Measurements from ENCODE around the gene MGST3.
"Not testable (repeated sequence)": the region's sequence is repeated elsewhere in the genome, so short reads cannot be mapped to it uniquely, and the experiment has no call there.

The MGST3 gene

GRCh38 chr1:165629848-165630628 is 996 bp upstream of the MGST3 start:
- no peak for DNase-seq

DNA sequence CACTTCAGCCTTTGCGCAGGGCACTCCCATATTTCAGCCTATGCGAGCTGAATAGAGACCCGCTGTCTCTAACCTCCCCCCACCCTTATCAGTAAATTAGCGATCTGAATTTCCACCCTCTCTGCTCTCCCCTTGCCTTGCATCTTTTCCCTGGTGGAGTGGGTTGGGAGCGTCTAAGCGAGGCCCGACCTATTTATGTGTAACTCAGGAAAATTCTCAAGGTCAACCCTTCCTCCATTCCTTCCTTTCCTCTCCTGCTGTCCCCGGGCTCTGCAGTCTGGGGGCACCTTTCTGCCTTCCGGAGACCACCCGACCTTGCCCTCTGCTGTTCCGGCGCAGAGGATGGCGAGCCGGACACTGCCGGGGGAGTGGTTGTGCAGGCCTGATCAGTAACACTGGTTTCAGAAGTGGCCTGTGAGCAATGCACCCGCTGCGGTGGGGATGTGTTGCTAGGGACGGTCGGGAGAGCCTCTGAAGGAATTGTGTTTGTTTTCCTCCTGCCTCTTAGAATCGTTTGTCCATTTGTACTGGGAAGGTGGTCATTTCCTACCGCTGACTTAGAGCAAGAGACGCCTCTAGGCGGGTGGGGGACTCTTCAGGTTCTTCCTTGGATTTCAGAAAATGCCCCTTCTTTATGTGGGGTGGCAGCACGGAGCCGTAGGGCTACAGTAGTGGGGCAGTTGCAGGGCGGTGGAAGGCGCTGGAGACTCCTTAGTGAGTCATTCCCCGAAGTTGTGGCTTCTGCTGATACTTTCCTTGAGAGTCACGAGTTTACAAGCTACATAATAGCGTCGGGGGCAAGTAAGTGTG is 513 bp downstream of the MGST3 start:
- DNase-seq: no peak

DNA sequence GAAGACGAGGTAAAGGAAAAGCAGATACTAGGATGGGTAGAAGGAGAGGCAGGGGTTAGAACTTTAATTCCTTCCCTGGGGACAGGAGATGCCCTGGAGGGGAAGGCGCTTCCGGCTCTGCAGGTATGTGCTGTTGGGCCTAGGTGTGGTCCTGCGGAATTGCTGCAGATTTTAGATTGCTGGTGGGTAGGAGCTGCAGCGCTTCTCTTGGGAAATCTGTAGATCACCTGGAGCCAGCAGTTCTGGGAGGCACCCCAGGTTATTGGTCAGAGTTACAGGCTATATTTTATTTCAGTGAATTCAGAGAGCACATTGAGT is 1.1 kb downstream of the MGST3 start:
- no peak for DNase-seq

GRCh38 chr1:165632491-165632890 is 1.5 kb downstream of the MGST3 start:
- DNase-seq: no peak

GRCh38 chr1:165633614-165634013 is 2.6 kb downstream of the MGST3 start:
- DNase-seq: no peak

DNA sequence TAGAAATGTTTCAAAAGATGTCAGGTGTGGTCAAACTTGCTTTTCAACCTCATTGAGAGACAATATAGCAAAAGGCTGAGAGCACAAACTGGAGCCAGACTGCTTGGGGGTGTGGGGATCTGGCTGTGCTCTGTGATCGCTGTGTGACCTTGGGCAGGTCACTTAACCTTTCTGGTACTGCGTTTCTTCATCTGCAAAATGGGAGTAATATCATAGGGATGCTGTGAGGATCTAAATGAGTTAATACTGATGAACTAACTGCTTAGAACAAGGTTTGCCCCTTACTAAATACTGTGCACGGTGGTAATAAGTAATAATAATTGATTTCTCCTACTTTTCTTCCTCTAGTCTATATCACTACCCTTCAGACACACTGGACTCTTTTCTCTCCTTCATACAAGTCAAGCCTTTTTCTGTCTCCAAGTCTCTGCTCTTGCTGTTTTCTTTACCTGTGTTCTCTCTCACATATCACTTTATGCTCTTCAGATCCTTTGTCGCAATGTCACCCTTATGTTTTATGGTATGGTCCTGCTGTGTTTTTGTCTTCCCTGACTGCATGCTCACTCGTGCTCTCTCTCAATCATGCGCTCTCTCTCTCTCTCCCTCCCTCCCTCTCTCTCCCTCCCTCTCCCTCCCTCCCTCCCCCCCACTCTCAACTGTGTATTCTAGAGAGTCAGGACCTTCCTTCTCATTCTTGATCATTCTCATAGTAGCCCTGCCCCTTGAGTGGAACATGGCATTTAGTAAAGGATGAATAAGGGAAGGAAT is 3.3 kb downstream of the MGST3 start:
- no peak for DNase-seq

DNA sequence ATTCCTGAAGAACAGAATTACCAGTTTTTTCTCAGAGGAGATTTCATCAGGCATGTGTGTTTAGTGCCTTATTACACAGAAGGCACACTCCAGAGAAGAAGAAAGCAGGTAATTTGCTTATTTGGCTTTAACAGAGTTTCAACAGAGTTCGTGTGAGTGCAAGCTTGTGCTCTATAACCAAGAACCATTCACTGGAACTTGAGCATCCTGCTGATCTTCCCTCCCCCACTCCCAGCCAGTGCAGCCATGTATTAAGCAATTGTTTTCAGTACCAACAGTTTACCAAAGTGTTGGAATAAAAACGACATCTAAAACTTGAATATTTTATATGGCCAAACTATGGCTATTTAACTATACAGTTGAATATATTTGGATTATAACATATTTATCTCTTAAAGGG is 4.3 kb downstream of the MGST3 start:
- no peak for DNase-seq

GRCh38 chr1:165635823-165636222 is 4.8 kb downstream of the MGST3 start:
- no peak for DNase-seq

DNA sequence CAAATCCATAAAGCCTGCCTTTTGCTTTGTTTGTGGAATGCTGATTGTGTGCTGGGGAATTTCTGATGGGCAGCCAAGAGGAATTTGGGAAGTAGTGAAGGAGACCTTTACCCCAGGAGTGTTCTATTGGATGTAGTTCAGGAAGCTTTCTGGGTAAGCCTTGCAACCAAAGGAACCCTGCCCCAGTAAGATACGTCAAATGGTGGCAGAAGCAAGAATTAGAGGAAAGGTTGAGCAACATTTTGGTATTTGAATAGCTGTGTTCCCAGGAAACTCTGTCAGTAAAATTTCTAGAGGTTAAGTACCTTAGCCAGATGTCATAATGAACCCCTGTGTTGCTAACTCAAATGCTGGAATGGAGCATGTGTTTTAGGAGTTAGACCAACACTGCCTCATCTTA is 6.4 kb downstream of the MGST3 start:
- no peak for DNase-seq

DNA sequence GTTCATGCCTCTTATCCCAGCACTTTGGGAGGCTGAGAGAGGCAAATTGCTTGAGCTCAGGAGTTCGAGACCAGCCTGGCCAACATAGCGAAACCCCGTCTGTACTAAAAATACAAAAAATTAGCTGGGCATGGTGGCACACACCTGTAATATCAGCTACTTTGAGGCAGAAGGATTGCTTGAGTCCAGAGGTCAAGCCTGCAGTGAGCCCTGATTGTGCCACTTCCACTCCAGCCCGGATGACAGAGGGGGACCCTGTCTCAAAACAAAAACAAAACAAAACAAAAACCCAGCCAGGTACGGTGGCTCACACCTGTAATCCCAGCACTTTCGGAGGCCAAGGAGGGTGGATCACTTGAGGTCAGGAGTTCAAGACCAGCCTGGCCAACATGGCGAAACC is 7.2 kb downstream of the MGST3 start:
- not testable (repeated sequence) for DNase-seq

DNA sequence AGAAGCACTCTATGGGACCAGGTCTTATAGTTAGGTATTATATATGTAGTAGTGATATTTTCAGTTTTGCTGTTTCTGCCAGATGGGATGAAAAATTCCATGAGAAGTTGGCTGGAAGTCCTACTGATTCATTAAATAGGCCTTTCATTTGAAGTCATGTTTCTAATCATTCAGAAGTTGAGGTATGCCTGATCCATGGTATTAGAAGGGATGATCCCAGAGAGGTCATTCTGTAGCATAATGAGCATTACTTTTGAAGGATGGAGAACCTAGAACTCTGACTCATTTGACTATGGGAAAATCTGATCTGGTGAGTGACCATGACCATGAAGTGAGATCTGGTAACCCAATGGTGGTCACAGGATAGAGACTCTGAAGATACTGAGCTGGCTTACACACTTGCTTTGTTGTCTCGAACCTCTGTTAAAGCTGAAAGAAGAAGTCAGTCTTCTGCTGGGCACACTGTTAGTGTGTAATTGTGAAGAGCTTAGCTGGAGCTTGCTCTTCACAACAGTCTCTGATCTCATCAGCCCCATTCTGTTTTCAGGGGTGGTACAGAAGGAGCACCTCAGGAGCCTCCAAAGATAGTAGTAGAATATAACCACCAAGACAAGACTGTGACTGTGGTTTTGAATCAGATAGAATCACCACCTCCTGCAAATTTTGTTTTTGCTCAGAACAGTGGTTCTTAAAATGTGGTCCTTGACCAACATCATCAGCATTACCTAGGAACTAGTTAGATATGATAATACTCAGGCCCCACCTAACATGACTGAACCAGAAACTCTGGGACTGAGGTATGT is 9.0 kb downstream of the MGST3 start:
- DNase-seq: no peak

DNA sequence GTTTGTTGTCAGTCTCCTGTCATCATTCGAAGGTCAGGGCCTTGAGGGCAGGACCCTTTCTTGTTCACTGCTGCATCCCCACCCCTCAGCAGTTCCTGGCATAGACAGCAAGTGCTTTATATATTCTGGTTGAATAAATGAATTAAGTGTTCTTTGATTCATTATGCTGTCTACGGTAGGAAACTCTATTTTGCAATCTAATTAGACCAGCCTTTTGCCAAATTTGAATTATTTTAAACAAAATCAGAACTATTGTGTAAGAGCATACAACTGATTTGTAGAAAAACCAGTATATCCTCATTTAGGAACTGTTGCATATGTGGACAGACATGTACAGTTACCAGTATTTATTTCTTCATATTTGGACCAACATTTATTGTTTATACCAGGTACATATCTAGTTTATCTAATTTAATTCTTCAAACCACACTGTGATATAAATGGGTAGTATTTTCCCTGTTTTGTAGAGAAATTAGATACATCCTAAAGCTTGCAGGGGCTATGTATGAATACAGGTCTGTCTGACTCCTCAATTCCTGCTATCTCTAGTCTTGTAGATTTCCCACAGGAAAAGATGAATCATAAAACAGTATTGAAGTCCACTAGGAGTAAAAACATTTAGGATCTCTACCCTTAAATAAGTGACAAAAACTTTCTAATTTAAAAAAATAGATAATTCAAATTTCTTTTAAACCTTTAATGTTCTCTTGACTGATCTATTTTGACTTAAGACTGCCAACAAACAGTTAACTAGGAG is 10.4 kb downstream of the MGST3 start:
- DNase-seq: no peak

- no peak for DNase-seq
Observed at GRCh38 chr1:165644064-165644735, 13.2 kb downstream of the MGST3 start.

- DNase-seq: no peak
Observed at GRCh38 chr1:165645654-165646366, 14.8 kb downstream of the MGST3 start.

DNA sequence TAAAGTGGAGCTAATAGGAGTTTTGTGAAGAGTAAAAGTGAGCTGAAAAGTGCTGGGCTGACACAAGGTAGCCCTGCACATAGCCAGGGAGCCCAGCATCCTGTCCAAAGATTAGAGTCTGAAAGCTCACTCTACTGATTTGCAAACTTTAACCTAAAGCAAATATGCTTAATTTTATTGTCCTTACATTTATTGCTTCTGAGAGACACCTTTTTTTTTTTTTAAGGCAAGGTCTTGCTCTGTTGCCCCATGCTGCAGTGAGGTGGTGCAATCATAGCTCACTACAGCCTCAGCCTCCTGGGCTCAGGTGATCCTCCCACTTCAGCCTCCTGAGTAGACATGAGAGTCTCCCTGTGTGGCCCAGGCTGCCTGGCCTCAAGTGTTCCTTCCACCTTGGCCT is 16.5 kb downstream of the MGST3 start:
- no peak for DNase-seq

GRCh38 chr1:165647970-165648369 is 16.9 kb downstream of the MGST3 start:
- DNase-seq: no peak

GRCh38 chr1:165648919-165649572 is 18.0 kb downstream of the MGST3 start:
- DNase-seq: no peak

GRCh38 chr1:165650981-165651625 is 20.1 kb downstream of the MGST3 start:
- DNase-seq: no peak

- DNase-seq: not testable (repeated sequence)
Observed at GRCh38 chr1:165658766-165659580, 27.9 kb downstream of the MGST3 start.
